Measurements from ENCODE around the gene HECA. TPM values are rescaled to one million over a fixed set of nuclear protein-coding genes. Genes with fewer than 3 reads are reported as not detected.
"Not testable (repeated sequence)": the region's sequence is repeated elsewhere in the genome, so short reads cannot be mapped to it uniquely, and the experiment has no call there.

Gene HECA, protein sequence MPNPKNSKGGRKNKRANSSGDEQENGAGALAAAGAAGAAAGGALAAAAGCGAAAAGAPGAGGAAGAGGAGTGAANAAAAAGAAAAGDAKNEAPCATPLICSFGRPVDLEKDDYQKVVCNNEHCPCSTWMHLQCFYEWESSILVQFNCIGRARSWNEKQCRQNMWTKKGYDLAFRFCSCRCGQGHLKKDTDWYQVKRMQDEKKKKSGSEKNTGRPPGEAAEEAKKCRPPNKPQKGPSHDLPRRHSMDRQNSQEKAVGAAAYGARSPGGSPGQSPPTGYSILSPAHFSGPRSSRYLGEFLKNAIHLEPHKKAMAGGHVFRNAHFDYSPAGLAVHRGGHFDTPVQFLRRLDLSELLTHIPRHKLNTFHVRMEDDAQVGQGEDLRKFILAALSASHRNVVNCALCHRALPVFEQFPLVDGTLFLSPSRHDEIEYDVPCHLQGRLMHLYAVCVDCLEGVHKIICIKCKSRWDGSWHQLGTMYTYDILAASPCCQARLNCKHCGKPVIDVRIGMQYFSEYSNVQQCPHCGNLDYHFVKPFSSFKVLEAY
- polyA plus RNA-seq (ENCODE audit: insufficient read length in 3 of 3) = 10 to 100 TPM; 14.9 to 15.9 (median 15.0) TPM

DNA sequence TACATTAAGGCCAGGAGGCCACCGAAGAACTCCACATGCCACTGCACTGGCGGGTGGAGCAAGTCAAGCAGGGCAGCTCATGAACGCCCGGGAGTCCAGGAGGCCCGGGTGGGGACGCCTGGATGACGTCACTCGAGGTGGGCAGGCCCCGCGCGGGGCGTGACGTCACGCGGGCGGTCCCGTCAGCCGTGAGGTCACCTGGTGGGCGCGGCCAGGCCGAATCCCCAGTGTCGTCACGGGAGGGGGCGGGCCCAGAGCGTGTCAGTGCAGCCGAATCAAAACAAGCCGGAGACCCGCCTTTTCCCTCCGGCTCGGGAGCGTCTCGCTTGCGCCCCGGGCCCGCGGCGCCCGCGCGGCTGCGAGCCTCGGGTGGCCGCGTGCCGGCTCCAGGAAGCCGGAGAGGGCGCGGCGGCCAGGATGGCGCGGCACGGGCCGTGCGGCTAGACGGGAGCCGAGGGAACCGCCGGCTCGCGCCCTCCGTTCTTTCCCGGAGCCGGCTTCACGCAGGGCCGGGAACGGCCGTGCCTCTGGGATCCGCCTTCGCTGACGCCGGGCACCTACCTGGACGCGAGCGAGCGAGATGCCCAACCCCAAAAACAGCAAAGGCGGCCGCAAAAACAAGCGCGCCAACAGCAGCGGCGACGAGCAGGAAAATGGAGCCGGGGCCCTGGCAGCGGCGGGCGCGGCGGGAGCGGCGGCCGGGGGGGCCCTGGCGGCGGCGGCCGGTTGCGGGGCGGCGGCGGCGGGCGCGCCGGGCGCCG, at the start of gene HECA:
Gene HECA, plus strand, starts transcription at position 264 of the 761 bp plus-strand sequence. Its CDS starts 317 bp downstream, at position 581.
- DNase-seq (ENCODE audit: low read depth in 3 of 3, low spot score in 2 of 3) = peak; percentile 72 to 87 (median 86)

DNA sequence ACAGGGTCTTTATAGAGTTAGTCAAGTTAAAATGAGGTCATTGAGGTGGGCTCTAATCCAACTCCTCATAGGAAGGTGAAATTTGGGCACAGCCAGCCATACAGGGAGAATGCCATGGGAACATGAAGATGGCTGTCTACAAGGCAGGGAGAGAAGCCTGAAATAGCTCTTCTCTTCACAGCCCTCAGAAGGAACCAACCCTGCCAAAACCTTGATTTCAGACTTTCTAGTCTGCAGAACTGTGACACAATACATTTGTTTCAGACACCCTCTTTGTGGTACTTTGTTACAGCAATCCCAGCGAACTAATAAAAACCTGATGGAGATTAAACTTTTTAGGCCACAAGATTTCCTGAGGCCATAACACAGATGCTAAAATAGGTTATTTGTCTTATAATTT, 43.1 kb upstream of the HECA start:
- no peak for DNase-seq (ENCODE audit: low read depth in 3 of 3, low spot score in 2 of 3)

- DNase-seq (ENCODE audit: low read depth in 3 of 3, low spot score in 2 of 3) = no peak
Observed at GRCh38 chr6:139099984-139100383, 34.9 kb upstream of the HECA start.

GRCh38 chr6:139107051-139107450, 27.8 kb upstream of the HECA start:
- DNase-seq (ENCODE audit: low read depth in 3 of 3, low spot score in 2 of 3) = no peak

DNA sequence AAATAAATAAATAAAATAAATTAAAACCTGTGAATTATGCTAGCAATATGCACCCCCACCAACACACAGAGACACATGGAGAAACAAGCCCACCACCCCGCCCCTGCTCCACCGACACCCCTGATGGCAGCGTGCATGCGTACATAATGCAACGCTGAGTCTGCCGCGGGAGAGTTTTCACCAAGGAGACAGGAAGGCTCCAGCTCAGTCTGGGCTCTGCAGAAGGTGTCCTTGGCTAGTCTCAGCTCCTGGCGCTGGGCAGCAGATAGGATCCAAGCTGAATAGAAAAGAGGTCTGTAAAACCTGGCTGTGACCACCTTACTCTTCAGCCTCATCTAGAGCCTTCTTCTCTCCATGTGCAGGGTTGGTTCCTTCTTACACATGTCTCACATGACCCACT, 26.5 kb upstream of the HECA start:
- DNase-seq (ENCODE audit: low read depth in 3 of 3, low spot score in 2 of 3) = no peak

DNA sequence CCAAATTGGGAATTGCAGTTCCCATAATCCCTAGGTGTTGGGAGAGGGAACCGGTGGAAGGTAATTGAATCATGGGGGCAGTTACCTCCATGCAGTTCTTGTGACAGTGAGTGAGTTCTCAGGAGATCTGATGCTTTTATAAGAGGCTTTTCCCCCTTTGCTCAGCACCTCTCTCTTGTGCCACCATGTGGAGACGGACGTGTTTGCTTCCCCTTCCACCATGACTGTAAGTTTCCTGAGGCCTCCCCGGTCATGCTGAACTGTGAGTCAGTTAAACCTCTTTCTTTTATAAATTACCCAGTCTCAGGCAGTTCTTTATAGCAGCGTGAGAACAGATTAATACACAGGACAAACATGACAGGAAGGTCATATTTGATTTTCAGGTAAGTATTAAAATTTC, 25.3 kb upstream of the HECA start:
- no peak for DNase-seq (ENCODE audit: low read depth in 3 of 3, low spot score in 2 of 3)

DNA sequence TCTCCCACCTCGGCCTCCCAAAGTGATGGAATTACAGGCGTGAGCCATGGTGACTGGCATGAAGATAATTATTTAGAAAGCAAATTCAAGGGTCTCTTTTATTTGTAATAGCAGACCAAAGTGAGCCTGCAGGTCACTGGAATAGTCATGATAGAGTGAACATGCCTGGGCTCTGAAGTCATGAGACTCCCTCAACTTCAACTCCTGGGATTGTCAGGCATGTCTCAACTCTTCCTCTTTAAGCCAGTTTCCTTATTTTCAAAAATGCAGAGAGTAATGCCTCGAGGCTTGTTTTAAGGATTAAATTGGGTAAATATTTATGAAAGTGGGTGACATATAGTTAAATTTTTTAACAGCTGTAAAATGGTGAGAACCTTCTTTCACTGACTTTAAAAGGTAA, 22.7 kb upstream of the HECA start:
- no peak for DNase-seq (ENCODE audit: low read depth in 3 of 3, low spot score in 2 of 3)

GRCh38 chr6:139112561-139112960, 22.3 kb upstream of the HECA start:
- DNase-seq (ENCODE audit: low read depth in 3 of 3, low spot score in 2 of 3) = no peak

DNA sequence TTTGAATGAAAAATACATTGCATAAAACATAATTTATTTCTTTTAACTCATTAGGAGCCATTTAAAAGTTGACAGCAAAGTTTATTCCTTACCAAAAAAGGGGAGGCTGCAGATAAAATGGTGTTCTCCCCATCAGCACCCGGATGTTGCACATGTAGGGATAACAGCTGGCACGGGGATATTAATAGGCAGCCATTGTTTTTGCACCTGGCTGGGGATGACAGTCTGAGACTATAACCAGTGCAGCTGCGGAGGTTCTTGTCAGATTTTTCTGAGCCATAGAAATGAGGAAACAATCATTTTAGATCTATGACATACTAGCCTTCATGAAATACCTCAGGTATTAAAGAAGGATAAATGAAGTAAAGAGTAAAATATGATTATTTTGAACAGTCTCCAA, 20.1 kb upstream of the HECA start:
- DNase-seq (ENCODE audit: low read depth in 3 of 3, low spot score in 2 of 3) = no peak

- no peak for DNase-seq (ENCODE audit: low read depth in 3 of 3, low spot score in 2 of 3)
Observed at GRCh38 chr6:139115989-139116758, 18.7 kb upstream of the HECA start.

DNA sequence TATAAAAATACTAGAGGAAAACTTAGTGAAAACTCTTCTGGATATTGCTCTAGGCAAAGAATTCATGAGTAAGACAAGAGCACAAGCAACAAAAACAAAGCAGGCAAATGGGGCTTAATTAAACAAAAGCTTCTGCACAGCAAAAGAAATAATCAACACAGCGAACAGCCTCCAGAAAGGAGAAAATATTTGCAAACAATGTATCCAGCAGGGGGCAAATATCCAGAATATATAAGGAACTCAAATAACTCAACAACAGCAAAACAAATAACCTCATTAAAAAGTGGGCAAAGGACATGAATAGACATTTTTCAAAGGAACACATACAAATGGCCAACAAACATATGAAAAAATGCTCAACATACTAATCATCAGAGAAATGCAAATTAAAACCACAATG, 17.1 kb upstream of the HECA start:
- DNase-seq (ENCODE audit: low read depth in 3 of 3, low spot score in 2 of 3) = no peak

- DNase-seq (ENCODE audit: low read depth in 3 of 3, low spot score in 2 of 3) = no peak
Observed at GRCh38 chr6:139119552-139119951, 15.3 kb upstream of the HECA start.

GRCh38 chr6:139122823-139123222, 12.1 kb upstream of the HECA start:
- DNase-seq (ENCODE audit: low read depth in 3 of 3, low spot score in 2 of 3) = not testable (repeated sequence)

DNA sequence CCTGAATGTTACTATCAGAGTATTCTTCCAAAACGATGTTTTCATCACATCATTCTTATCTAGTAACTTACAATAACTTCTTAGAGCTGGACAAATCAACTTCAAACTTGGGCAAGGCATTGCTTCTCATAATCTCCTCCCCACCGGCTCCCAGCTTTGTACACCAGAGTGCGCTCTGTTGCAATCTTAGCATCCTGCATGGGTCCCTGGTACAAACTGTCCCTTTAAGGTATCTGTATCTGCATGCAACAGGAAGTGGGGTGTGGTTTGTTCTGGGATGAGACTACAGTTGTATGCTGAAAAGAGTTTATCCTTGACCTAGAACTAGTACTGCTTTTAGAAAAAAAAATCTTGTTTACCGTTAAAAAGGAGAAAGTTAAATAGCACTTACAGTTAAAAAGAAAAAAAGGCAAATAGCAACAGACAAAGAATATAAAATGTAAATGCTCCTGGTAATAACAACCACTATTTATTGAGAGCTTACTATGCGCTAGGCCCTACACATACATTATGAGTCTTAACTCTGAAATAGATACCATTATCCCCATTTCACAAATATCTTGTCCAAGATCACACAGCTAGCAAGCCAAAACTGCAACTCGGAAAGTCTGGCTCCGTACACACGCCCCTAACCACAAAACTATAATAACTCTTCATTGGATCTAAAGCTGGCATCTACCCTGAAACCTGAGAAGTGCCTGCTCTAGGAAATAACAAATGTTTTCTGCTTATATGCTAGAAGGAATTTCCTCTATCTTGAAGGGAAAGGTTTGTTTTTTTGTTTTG, 9.8 kb upstream of the HECA start:
- DNase-seq (ENCODE audit: low read depth in 3 of 3, low spot score in 2 of 3) = no peak

DNA sequence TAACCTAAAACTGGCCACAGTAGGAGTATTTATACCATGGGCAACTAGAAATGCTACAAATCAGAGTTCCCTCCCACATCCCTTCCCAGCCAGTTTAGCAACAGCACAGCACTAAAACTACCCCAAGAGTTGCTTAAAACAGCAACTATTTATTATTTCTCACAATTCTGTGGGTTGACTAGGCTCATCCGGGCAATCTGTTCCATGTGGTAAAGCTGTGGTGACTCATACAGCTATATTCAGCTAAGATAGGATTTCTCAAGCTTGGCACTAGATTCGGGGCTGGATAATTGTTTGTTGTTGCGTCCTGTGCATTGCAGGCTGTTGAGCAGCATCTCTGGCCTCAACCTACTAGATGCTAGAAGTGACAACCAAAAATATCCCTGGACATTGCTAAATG, 8.6 kb upstream of the HECA start:
- no peak for DNase-seq (ENCODE audit: low read depth in 3 of 3, low spot score in 2 of 3)

GRCh38 chr6:139126931-139127330, 7.9 kb upstream of the HECA start:
- no peak for DNase-seq (ENCODE audit: low read depth in 3 of 3, low spot score in 2 of 3)

GRCh38 chr6:139129284-139129683, 5.6 kb upstream of the HECA start:
- no peak for DNase-seq (ENCODE audit: low read depth in 3 of 3, low spot score in 2 of 3)

DNA sequence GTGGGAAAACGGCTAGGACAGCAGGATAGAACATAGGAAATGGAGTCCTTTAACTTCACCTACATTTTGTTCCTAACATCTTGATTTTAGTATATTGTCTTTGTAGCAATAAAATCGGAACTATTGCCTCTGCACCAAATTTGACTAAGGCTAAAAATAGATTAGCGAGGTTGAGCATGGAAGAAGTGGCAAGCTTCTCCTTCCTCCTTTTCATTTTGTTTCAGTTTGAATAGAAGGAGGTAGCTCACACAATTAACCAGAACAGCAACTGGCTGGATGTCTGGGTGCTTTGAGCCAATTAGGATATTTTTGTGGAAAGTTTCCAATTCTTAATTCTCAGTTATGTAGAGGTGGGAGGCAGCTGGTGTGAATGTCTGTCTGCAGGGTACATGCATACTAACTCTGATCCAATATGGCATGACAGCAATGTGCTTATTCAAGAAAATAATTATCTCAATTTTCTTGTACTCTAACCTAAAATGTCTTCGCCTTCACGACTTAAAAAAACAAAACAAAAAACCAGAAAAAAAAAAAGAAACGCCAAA, 3.1 kb upstream of the HECA start:
- DNase-seq (ENCODE audit: low read depth in 3 of 3, low spot score in 2 of 3) = no peak

DNA sequence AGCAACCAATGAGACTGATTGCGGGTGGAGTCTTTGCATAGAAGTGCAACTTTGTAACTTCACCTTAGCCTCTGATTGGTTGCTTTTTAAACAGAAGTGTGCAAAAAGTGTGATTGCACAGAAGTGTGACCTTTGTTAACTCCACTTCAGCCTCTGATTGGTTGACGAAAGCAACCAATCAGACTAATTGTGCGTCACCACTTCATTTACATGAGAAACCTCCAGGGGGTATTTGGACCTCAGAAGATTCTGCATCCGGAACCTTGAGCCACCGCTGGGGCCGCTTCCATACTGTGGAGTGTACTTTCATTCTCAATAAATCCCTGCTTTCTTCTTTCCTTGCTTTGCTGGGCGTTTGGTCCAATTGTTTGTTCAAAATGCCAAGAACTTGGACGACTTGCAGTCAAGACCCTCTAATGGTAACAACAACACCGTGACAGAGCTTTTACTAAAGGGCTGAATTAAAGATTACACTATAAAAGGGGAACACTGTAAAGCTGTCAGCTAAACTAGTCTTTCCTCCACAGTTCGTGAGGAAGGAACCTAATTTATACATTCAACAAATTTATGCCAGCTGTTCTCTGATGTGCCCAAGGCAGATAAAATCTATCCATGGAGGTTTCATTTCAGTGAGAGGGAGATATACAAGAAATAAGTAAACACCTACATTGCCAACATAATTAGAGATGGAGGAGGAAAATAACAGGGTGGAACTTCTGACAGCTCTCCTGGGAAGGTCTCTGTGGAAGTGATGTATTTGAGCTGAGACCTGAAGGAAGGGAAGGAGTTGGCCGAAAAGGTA, 1.4 kb upstream of the HECA start:
- no peak for DNase-seq (ENCODE audit: low read depth in 3 of 3, low spot score in 2 of 3)

Data from right renal cortex interstitium (tissue), 3 donors.